Limb (tissue), 2 donors: Measurements from ENCODE around the gene NPAS2.

Source experiments
- DNase-seq, 2 donors: peaks; one replicate each; pipeline ENCODE4 v3.0.0-alpha.2; 2016; ENCODE audit errors: extremely low spot score in 2 of 2

The NPAS2 gene

GRCh38 chr2:100821255-100821910 is 1.4 kb downstream of the NPAS2 start:
- DNase-seq = no peak

GRCh38 chr2:100821911-100822265 is 1.9 kb downstream of the NPAS2 start:
- DNase-seq = no peak

- no peak for DNase-seq
Observed at GRCh38 chr2:100822587-100823248, 2.8 kb downstream of the NPAS2 start.

- no peak for DNase-seq
Observed at GRCh38 chr2:100823665-100824438, 3.9 kb downstream of the NPAS2 start.

GRCh38 chr2:100824842-100825241 is 4.9 kb downstream of the NPAS2 start:
- DNase-seq = no peak

GRCh38 chr2:100826494-100826893 is 6.6 kb downstream of the NPAS2 start:
- no peak for DNase-seq

GRCh38 chr2:100831158-100831750 is 11.3 kb downstream of the NPAS2 start:
- no peak for DNase-seq

- DNase-seq = no peak
Observed at GRCh38 chr2:100831831-100832230, 11.9 kb downstream of the NPAS2 start.

- no peak for DNase-seq
Observed at GRCh38 chr2:100832885-100833284, 12.9 kb downstream of the NPAS2 start.

GRCh38 chr2:100833331-100833730 is 13.4 kb downstream of the NPAS2 start:
- no peak for DNase-seq

- no peak for DNase-seq
Observed at GRCh38 chr2:100834221-100834620, 14.3 kb downstream of the NPAS2 start.

- DNase-seq = no peak
Observed at GRCh38 chr2:100835006-100835659, 15.2 kb downstream of the NPAS2 start.

- DNase-seq = no peak
Observed at GRCh38 chr2:100840519-100840918, 20.6 kb downstream of the NPAS2 start.

GRCh38 chr2:100842241-100842922 is 22.4 kb downstream of the NPAS2 start:
- no peak for DNase-seq

- DNase-seq = no peak
Observed at GRCh38 chr2:100844514-100844913, 24.6 kb downstream of the NPAS2 start.

GRCh38 chr2:100845141-100845991 is 25.4 kb downstream of the NPAS2 start:
- no peak for DNase-seq

GRCh38 chr2:100846716-100847115 is 26.8 kb downstream of the NPAS2 start:
- DNase-seq = no peak

- DNase-seq = no peak
Observed at GRCh38 chr2:100852447-100852846, 32.5 kb downstream of the NPAS2 start.

- no peak for DNase-seq
Observed at GRCh38 chr2:100852999-100853908, 33.3 kb downstream of the NPAS2 start.
